Activated T-cell treated with anti-CD3 and anti-CD28 coated beads, Interleukin-2, amount 50 U/mL, for 72 hours (primary cell): ENCODE data around the gene POLA2. TPM values are rescaled to one million over a fixed set of nuclear protein-coding genes. Genes with fewer than 3 reads are reported as not detected.
A peak's percentile ranks its signal among the peaks of the same experiment; 100 is the strongest.

Source experiments
- ATAC-seq, 2 donors: fragments of 150-1000 bp; cut with Tn5 transposase; replicated peaks in 1 of 2; 2 replicates each; pipeline ENCODE4 v1.10.0; 2021; ENCODE audit warnings: moderate library complexity in 2 of 2, mild to moderate bottlenecking in 1 of 2
- DNase-seq, 2 donors: peaks; one replicate each; pipeline ENCODE4 v3.0.0; 2021 to 2022; ENCODE audit warnings: mixed read lengths in 1 of 2
- H3K27ac Mint-ChIP-seq: one replicate; pipeline ENCODE4 v1.8.0; 2022; ENCODE audit warnings: mild to moderate bottlenecking, moderate library complexity, mixed read lengths
- H3K27me3 Mint-ChIP-seq: one replicate; pipeline ENCODE4 v1.8.0; 2022; ENCODE audit warnings: low read depth, mixed read lengths
- H3K36me3 Mint-ChIP-seq, 2 donors: one replicate each; pipeline ENCODE4 v1.8.0; 2022; ENCODE audit warnings: mixed read lengths in 2 of 2, mild to moderate bottlenecking in 1 of 2; ENCODE audit not compliant: insufficient read depth in 2 of 2
- H3K4me1 Mint-ChIP-seq: one replicate; pipeline ENCODE4 v1.8.0; 2022; ENCODE audit warnings: low read depth, mixed read lengths
- H3K4me3 Mint-ChIP-seq, 2 donors: one replicate each; pipeline ENCODE4 v1.8.0; 2022; ENCODE audit warnings: mild to moderate bottlenecking in 2 of 2, mixed read lengths in 2 of 2, moderate library complexity in 2 of 2
- H3K9me3 Mint-ChIP-seq, 2 donors: one replicate each; pipeline ENCODE4 v1.8.0; 2022; ENCODE audit warnings: mixed read lengths in 2 of 2
- total RNA-seq, 2 donors: library from RNA; stranded (reverse); gene quantifications; one replicate each; pipeline ENCODE4 v1.2.3, GENCODE V29; 2022

POLA2 gene
- total RNA-seq, 2 donors from 2014 or later = 54.2 to 67.0 TPM

GRCh38 chr11:65279279-65279678 is 17.5 kb downstream of the POLA2 start:
- peaks cover 21% of the 10 kb centered on the region for H3K4me1 Mint-ChIP-seq
- ATAC-seq (no peak), DNase-seq (no peak)
- peak overlapping the region; percentile 83 for H3K27ac Mint-ChIP-seq
- no peaks in the 10 kb centered on the region for H3K9me3 Mint-ChIP-seq
- peaks cover 5 to 37% of the 10 kb centered on the region in 2 donors for H3K36me3 Mint-ChIP-seq
- H3K27me3 Mint-ChIP-seq = no peaks in the 10 kb centered on the region
- peak overlapping the region in 1 of 2 donors; percentile 47 for H3K4me3 Mint-ChIP-seq

GRCh38 chr11:65279741-65280440 is 18.1 kb downstream of the POLA2 start:
- Mint-ChIP-seq H3K27ac (peak overlapping the region; percentile 83), H3K9me3 (no peaks in the 10 kb centered on the region), H3K27me3 (no peaks in the 10 kb centered on the region), H3K4me1 (peaks cover 21% of the 10 kb centered on the region), H3K36me3 (peaks cover 5 to 37% of the 10 kb centered on the region in 2 donors), H3K4me3 (peak overlapping the region; percentile 0 to 47)
- peak; percentile 95 to 96 for ATAC-seq
- peak; percentile 58 to 67 for DNase-seq

DNA sequence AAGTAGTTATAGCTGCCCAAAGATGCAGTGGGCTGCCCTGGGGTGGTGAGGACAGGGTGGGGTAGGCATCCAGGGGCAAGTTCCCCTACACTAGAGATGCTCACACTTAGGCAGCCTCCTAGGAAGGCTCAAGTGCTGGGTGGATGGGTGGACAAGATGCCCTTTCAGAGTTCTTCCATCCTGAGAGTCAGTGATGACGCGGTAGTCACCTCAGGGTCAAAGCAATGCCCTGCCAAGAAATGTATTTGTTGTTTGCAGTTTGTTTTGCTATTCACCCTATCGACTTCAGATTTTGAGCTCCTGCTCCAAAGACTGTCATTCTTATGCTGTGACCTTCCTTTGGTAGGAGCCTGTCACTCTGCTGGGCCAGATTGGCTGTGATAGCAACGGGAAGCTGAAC is 18.9 kb downstream of the POLA2 start:
- peaks cover 21% of the 10 kb centered on the region for H3K4me1 Mint-ChIP-seq
- no peaks in the 10 kb centered on the region for H3K27me3 Mint-ChIP-seq
- no peak overlapping the region for H3K27ac Mint-ChIP-seq
- H3K9me3 Mint-ChIP-seq = no peaks in the 10 kb centered on the region
- no peak for ATAC-seq
- no peak for DNase-seq
- H3K4me3 Mint-ChIP-seq = no peak overlapping the region
- H3K36me3 Mint-ChIP-seq = peaks cover 5 to 38% of the 10 kb centered on the region in 2 donors

DNA sequence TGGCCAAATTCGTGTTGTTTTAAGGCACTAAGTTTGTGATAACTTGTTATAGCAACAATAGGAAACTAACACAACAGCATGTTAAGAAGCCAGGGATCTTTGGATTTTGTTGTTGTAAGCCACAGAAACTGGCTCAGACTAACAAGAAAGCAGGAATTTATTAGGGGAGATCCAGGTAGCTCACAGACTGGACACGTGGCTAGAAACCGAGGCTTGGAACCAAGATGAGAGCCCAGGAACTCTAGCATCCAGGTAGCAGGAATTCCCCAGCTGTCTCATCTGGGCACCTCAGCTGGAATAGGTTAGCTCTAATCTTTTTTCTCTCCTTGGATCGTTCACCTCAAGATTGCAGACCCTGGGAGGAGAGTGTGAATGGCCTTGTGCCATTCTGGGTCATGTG is 24.9 kb downstream of the POLA2 start:
- Mint-ChIP-seq H3K4me1 (no peaks in the 10 kb centered on the region), H3K9me3 (no peaks in the 10 kb centered on the region), H3K27me3 (no peaks in the 10 kb centered on the region), H3K36me3 (peaks cover 12 to 36% of the 10 kb centered on the region in 2 donors), H3K27ac (no peak overlapping the region), H3K4me3 (no peak overlapping the region)
- ATAC-seq (no peak), DNase-seq (no peak)

GRCh38 chr11:65287601-65288000 is 25.8 kb downstream of the POLA2 start:
- Mint-ChIP-seq H3K27ac (no peak overlapping the region), H3K4me1 (no peaks in the 10 kb centered on the region), H3K4me3 (no peak overlapping the region), H3K9me3 (no peaks in the 10 kb centered on the region), H3K27me3 (no peaks in the 10 kb centered on the region), H3K36me3 (peaks cover 12 to 32% of the 10 kb centered on the region in 2 donors)
- ATAC-seq = no peak
- DNase-seq = no peak

DNA sequence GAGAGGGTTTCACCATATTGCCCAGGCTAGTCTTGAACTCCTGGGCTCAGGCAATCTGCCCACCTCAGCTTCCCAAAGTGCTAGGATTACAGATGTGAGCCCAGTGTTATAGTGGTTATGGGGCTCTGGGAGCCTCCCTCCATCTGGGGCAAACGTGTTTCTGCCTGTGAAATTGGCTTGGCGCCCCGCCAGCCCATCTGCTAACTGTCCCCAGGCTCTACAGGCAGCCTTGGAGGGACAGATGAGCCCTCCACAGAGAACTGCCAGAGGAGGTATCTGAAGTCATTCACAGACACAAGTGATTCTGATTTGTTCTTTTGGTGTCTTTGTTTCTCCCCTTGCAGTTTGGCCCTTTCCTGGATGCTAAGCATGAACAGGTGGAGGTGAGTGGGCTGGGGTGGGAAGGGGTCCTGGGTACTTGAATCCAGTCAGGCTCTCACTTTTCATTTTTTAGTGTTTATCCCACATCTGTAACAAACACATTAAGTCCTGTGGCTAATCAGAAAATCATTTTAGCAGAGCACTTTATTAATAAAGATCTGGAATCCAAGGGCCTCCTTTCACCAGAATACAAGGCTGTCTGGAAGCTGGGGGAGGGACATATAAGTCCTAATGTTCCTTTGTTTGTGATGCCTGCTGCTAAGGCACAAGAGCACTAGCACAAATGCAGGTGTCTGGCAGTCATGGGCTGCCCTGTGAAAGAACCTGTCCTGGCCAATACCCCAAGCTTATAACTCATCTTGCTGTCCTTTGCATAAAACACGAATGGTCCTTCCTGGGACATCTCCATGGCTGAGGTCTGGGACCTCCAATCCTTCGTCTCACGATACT is 27.2 kb downstream of the POLA2 start:
- Mint-ChIP-seq H3K27me3 (no peaks in the 10 kb centered on the region), H3K9me3 (no peaks in the 10 kb centered on the region), H3K27ac (no peak overlapping the region), H3K36me3 (peaks cover 12 to 31% of the 10 kb centered on the region in 2 donors), H3K4me1 (no peaks in the 10 kb centered on the region), H3K4me3 (no peak overlapping the region)
- DNase-seq (no peak), ATAC-seq (no peak)

DNA sequence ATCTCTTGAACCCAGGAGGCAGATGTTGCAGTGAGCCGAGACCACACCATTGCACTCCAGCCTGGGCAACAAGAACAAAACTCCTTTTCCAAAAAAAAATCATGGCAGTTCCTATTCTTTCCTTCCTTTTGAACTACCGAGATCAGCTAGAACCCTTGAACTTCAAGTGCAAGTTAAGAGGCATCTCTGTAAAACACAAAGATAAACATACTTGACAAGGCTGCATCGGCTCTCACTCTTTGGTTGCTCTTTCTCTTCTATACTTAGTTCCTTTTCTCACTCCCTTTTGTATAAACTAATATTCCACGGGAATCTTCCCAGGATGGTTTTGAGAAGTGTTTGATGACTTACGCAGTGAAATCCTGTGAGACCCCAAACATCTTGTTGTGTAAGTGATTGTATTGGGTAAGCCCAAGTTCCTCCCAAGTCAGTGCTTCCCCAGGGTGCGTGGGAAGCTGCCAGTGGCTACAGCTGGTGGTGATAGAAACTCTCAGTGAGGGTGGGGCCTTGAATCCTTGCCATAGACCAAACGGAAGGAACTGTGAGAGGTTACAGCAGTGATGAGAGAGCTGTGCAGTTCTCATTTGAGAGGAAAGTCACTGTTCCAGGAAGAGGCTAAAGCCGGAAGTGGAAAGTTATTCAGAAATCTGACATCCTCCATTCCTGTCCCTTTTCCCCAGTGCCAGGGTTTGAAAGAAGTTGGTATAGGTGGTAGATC is 28.8 kb downstream of the POLA2 start:
- ATAC-seq = peak in 1 of 2 donors; percentile 28
- DNase-seq = no peak
- H3K36me3 Mint-ChIP-seq = peaks cover 14 to 31% of the 10 kb centered on the region in 2 donors
- no peaks in the 10 kb centered on the region for H3K27me3 Mint-ChIP-seq
- no peaks in the 10 kb centered on the region for H3K4me1 Mint-ChIP-seq
- H3K27ac Mint-ChIP-seq = peak overlapping the region; percentile 31
- no peaks in the 10 kb centered on the region for H3K9me3 Mint-ChIP-seq
- no peak overlapping the region for H3K4me3 Mint-ChIP-seq

DNA sequence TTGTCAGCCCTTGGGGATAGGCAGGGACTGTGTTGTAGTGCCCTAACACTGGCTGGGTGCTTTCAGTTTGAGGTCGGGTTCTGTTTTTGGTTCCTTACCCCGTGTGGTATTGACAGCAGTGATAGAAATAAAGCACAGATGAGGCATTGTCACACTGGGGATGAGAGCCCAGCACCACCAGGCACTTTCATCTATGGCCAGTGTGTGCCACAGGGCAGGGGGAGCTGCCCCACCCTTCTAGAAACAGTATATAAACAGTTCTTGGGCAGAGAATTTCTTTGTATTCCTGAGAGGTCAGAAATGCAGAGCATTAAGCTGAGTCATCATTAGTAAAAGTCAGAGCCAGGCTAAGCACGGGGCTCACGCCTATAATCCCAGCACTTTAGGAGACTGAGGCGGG is 29.9 kb downstream of the POLA2 start:
- DNase-seq = no peak
- peaks cover 15 to 29% of the 10 kb centered on the region in 2 donors for H3K36me3 Mint-ChIP-seq

DNA sequence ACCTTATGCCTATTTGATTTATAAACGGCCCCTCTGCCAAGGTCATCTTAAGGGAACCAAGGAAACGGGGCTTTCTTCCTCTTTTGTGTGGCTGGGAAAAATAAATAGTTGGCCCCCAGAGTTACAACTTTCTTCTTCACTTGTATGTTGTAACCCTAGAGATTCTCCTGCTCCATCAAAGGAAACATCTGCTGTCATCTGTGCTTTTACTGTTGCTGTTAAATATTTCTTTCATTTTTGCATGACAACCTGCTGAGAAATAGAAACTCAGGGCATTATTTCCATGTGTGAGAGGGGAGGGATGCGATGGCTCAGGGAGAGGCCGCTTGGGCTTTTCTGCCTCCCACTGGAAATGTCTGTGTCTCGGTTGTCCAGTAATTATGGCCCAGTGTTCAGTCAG is 31.1 kb downstream of the POLA2 start:
- Mint-ChIP-seq H3K4me3 (no peak overlapping the region), H3K27ac (no peak overlapping the region), H3K27me3 (no peaks in the 10 kb centered on the region), H3K4me1 (no peaks in the 10 kb centered on the region), H3K9me3 (no peaks in the 10 kb centered on the region), H3K36me3 (peaks cover 12 to 29% of the 10 kb centered on the region in 2 donors)
- ATAC-seq = no peak
- no peak for DNase-seq

More for the DNA sequence above, 29.9 kb downstream of the POLA2 start:
- peak overlapping the region; percentile 17 for H3K27ac Mint-ChIP-seq
- no peaks in the 10 kb centered on the region for H3K9me3 Mint-ChIP-seq
- no peak for ATAC-seq
- no peak overlapping the region for H3K4me3 Mint-ChIP-seq
- H3K4me1 Mint-ChIP-seq = no peaks in the 10 kb centered on the region
- no peaks in the 10 kb centered on the region for H3K27me3 Mint-ChIP-seq

DNA sequence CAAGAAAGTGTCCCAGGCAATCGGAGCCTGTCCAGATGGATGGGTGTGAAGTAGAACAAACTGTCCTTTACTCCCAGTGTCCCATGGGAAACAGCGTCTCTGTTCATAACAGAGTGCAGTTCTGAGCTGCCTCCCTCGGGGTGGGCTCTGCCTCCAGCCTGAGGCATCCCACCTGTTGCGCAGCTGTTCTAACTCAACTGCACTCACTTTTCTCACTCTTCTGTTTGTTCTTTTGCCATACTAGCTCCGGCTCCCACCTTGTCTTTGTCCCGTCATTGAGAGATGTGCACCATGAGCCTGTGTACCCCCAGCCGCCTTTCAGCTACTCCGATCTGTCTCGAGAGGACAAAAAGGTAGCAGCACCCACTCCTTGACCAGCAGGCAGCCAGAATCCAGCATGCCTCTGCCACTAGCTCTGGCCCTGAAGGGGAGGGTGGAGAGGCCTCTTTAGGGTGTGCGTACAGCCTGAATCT is 32.2 kb downstream of the POLA2 start:
- Mint-ChIP-seq H3K9me3 (no peaks in the 10 kb centered on the region), H3K27ac (no peak overlapping the region), H3K4me3 (no peak overlapping the region), H3K36me3 (peaks cover 12 to 32% of the 10 kb centered on the region in 2 donors), H3K4me1 (no peaks in the 10 kb centered on the region), H3K27me3 (no peaks in the 10 kb centered on the region)
- ATAC-seq = no peak
- DNase-seq = no peak

GRCh38 chr11:65295001-65295400 is 33.2 kb downstream of the POLA2 start:
- no peak for DNase-seq

GRCh38 chr11:65295571-65296341 is 34.0 kb downstream of the POLA2 start:
- Mint-ChIP-seq H3K36me3 (peaks cover 6 to 21% of the 10 kb centered on the region in 2 donors), H3K9me3 (no peaks in the 10 kb centered on the region), H3K27me3 (no peaks in the 10 kb centered on the region), H3K27ac (no peak overlapping the region), H3K4me1 (no peaks in the 10 kb centered on the region), H3K4me3 (no peak overlapping the region)
- DNase-seq (no peak), ATAC-seq (no peak)

More at GRCh38 chr11:65295001-65295400, 33.2 kb downstream of the POLA2 start:
- H3K9me3 Mint-ChIP-seq = no peaks in the 10 kb centered on the region
- H3K4me3 Mint-ChIP-seq = no peak overlapping the region
- no peak for ATAC-seq
- H3K27ac Mint-ChIP-seq = no peak overlapping the region
- peaks cover 9 to 25% of the 10 kb centered on the region in 2 donors for H3K36me3 Mint-ChIP-seq
- H3K27me3 Mint-ChIP-seq = no peaks in the 10 kb centered on the region
- no peaks in the 10 kb centered on the region for H3K4me1 Mint-ChIP-seq
